ENCODE data around the gene RRAGD. TPM values are rescaled to one million over a fixed set of nuclear protein-coding genes. Genes with fewer than 3 reads are reported as not detected.

The RRAGD gene
- total RNA-seq, 2 experiments from 2014 or later: 9.0 to 10.2 TPM

- no peaks in the 10 kb centered on the region for H3K36me3 ChIP-seq (ENCODE audit: insufficient read depth, low read length)
- ChIA-PET POLR2A (interaction anchor here (2.2 kb wide), 1 partner anchor 287 kb away, joined by 6 read pairs; the partner anchor contains the start of gene PNRC1), CTCF (interaction anchor here (1.7 to 1.9 kb wide), 2 partner anchors 17 to 385 kb away, joined by 6 read pairs; no protein-coding TSS in a partner anchor)
- ATAC-seq (ENCODE audit: poor library complexity) (no peak), DNase-seq (peak; percentile 23 to 79 (median 49))
- Mint-ChIP-seq H3K4me1 (ENCODE audit: low read depth) (peaks cover 30% of the 10 kb centered on the region), H3K4me3 (no peak overlapping the region), H3K27me3 (no peaks in the 10 kb centered on the region), H3K9me3 (no peaks in the 10 kb centered on the region), H3K27ac (no peak overlapping the region), H3K36me3 (ENCODE audit: low read depth) (no peaks in the 10 kb centered on the region)
- H3K27ac ChIP-seq (ENCODE audit: low read depth in 1 of 2, low read length in 2 of 2): no peak overlapping the region
- TF ChIP-seq CTCF (IDR thresholded peaks at IDR 0.05): peak; percentile 88
- intact Hi-C loops (cut with DNase I, micrococcal nuclease): no loop called here
- no peaks in the 10 kb centered on the region for H3K27me3 ChIP-seq (ENCODE audit: control insufficient read depth in 1 of 2, insufficient read depth in 2 of 2, low read length in 2 of 2)
- H3K9me3 ChIP-seq (ENCODE audit: control insufficient read depth in 1 of 2, insufficient read depth in 1 of 2, low read length in 2 of 2): no peaks in the 10 kb centered on the region
- no peak overlapping the region for H3K4me3 ChIP-seq (ENCODE audit: low read length)
- H3K4me1 ChIP-seq (ENCODE audit: insufficient read depth, low read length): peaks cover 9% of the 10 kb centered on the region
Measured at GRCh38 chr6:89368107-89368506, 44.0 kb downstream of the RRAGD start.

- no peaks in the 10 kb centered on the region for H3K27me3 Mint-ChIP-seq
- H3K4me3 Mint-ChIP-seq: no peak overlapping the region
- peaks cover 33% of the 10 kb centered on the region for H3K4me1 Mint-ChIP-seq (ENCODE audit: low read depth)
- Histone ChIP-seq H3K4me1 (ENCODE audit: insufficient read depth, low read length) (no peaks in the 10 kb centered on the region), H3K36me3 (ENCODE audit: insufficient read depth, low read length) (no peaks in the 10 kb centered on the region), H3K27me3 (ENCODE audit: control insufficient read depth in 1 of 2, insufficient read depth in 2 of 2, low read length in 2 of 2) (no peaks in the 10 kb centered on the region), H3K27ac (ENCODE audit: low read depth in 1 of 2, low read length in 2 of 2) (no peak overlapping the region), H3K4me3 (ENCODE audit: low read length) (no peak overlapping the region), H3K9me3 (ENCODE audit: control insufficient read depth in 1 of 2, insufficient read depth in 1 of 2, low read length in 2 of 2) (no peaks in the 10 kb centered on the region)
- ChIA-PET CTCF (interaction anchor here (0.8 to 1.2 kb wide), 2 partner anchors 16 to 17 kb away, joined by 3 read pairs; no protein-coding TSS in a partner anchor), POLR2A (interaction anchor here (1.0 to 1.4 kb wide), 2 partner anchors 13 to 284 kb away, joined by 3 to 10 read pairs; partner anchors contain the start of genes PNRC1 and UBE2J1)
- TF ChIP-seq CTCF (IDR thresholded peaks at IDR 0.05): no peak
- no peaks in the 10 kb centered on the region for H3K36me3 Mint-ChIP-seq (ENCODE audit: low read depth)
- H3K27ac Mint-ChIP-seq: peak overlapping the region; percentile 36
- intact Hi-C loops (cut with DNase I, micrococcal nuclease): loop anchor here in 1 of 2 experiments (2.0 kb wide), 1 partner anchor 14 kb away; no protein-coding TSS in a partner anchor
- DNase-seq: peak in 1 of 14 experiments; percentile 21
- no peaks in the 10 kb centered on the region for H3K9me3 Mint-ChIP-seq
- no peak for ATAC-seq (ENCODE audit: poor library complexity)
Measured at GRCh38 chr6:89364586-89364985, 47.5 kb downstream of the RRAGD start.

GRCh38 chr6:89361171-89361570 lies 50.9 kb downstream of the RRAGD start:
- Histone ChIP-seq H3K4me1 (ENCODE audit: insufficient read depth, low read length) (peaks cover 3% of the 10 kb centered on the region), H3K4me3 (ENCODE audit: low read length) (no peak overlapping the region), H3K27me3 (ENCODE audit: control insufficient read depth in 1 of 2, insufficient read depth in 2 of 2, low read length in 2 of 2) (no peaks in the 10 kb centered on the region), H3K27ac (ENCODE audit: low read depth in 1 of 2, low read length in 2 of 2) (no peak overlapping the region), H3K36me3 (ENCODE audit: insufficient read depth, low read length) (no peaks in the 10 kb centered on the region), H3K9me3 (ENCODE audit: control insufficient read depth in 1 of 2, insufficient read depth in 1 of 2, low read length in 2 of 2) (no peaks in the 10 kb centered on the region)
- ChIA-PET POLR2A (interaction anchor here (1.0 kb wide), 1 partner anchor 11 kb away, joined by 4 read pairs; no protein-coding TSS in a partner anchor), CTCF (interaction anchor here (0.8 kb wide), 1 partner anchor 11 kb away, joined by 4 read pairs; no protein-coding TSS in a partner anchor)
- intact Hi-C loops (cut with DNase I, micrococcal nuclease): no loop called here
- Mint-ChIP-seq H3K9me3 (no peaks in the 10 kb centered on the region), H3K36me3 (ENCODE audit: low read depth) (peaks cover 5% of the 10 kb centered on the region), H3K4me1 (ENCODE audit: low read depth) (peaks cover 59% of the 10 kb centered on the region), H3K27me3 (no peaks in the 10 kb centered on the region), H3K27ac (no peak overlapping the region), H3K4me3 (no peak overlapping the region)
- ATAC-seq (ENCODE audit: poor library complexity) (no peak), DNase-seq (no peak)
- no peak for TF ChIP-seq CTCF (IDR thresholded peaks at IDR 0.05)
